Glutamatergic neuron (in vitro differentiated cells): ENCODE results near the gene HTT-AS. TPM values are rescaled to one million over a fixed set of nuclear protein-coding genes. Genes with fewer than 3 reads are reported as not detected.

Experiments used
- DNase-seq: peaks from one replicate; pipeline ENCODE4 v3.0.0; 2022
- H3K27ac Mint-ChIP-seq: one replicate; pipeline ENCODE4 v1.8.0; 2020; ENCODE audit warnings: mild to moderate bottlenecking, mixed read lengths, inconsistent platforms; ENCODE audit not compliant: unreplicated experiment
- H3K27me3 Mint-ChIP-seq: one replicate; pipeline ENCODE4 v1.8.0; 2020; ENCODE audit warnings: mild to moderate bottlenecking, moderate library complexity, mixed read lengths, inconsistent platforms; ENCODE audit not compliant: unreplicated experiment
- H3K36me3 Mint-ChIP-seq: one replicate; pipeline ENCODE4 v1.8.0; 2020; ENCODE audit warnings: mild to moderate bottlenecking, mixed read lengths, inconsistent platforms; ENCODE audit not compliant: unreplicated experiment
- H3K4me1 Mint-ChIP-seq: one replicate; pipeline ENCODE4 v1.8.0; 2020; ENCODE audit warnings: mild to moderate bottlenecking, low read depth, mixed read lengths, inconsistent platforms; ENCODE audit not compliant: unreplicated experiment
- H3K4me3 Mint-ChIP-seq: one replicate; pipeline ENCODE4 v1.8.0; 2020; ENCODE audit warnings: mild to moderate bottlenecking, mixed read lengths, inconsistent platforms; ENCODE audit not compliant: unreplicated experiment
- H3K9me3 Mint-ChIP-seq: one replicate; pipeline ENCODE4 v1.8.0; 2020; ENCODE audit warnings: mild to moderate bottlenecking, moderate library complexity, mixed read lengths, inconsistent platforms; ENCODE audit not compliant: unreplicated experiment
- total RNA-seq: library from RNA; stranded (reverse); fragmentation: NEBNext Ultra II Directional; extraction: Animal tissue kit (Norgen Biotek cat#: 25700); gene quantifications from one replicate; pipeline ENCODE4 v1.2.1, GENCODE V29; 2021; ENCODE audit not compliant: unreplicated experiment
- TF ChIP-seq, protein P1 (sequence below): fragments of 200-600 bp; sonication (generic); IDR thresholded peaks from one replicate; pipeline ENCODE4 v1.5.0; 2021; ENCODE audit not compliant: partially characterized antibody, unreplicated experiment

HTT-AS gene
- total RNA-seq, 1 donor from 2014 or later = not detected

- Mint-ChIP-seq H3K4me1 (peaks cover 23% of the 10 kb centered on the region), H3K4me3 (no peak overlapping the region), H3K9me3 (peaks cover 1% of the 10 kb centered on the region), H3K27me3 (peaks cover 4% of the 10 kb centered on the region), H3K27ac (no peak overlapping the region), H3K36me3 (no peaks in the 10 kb centered on the region)
- DNase-seq = no peak
- TF ChIP-seq, protein P1, sequence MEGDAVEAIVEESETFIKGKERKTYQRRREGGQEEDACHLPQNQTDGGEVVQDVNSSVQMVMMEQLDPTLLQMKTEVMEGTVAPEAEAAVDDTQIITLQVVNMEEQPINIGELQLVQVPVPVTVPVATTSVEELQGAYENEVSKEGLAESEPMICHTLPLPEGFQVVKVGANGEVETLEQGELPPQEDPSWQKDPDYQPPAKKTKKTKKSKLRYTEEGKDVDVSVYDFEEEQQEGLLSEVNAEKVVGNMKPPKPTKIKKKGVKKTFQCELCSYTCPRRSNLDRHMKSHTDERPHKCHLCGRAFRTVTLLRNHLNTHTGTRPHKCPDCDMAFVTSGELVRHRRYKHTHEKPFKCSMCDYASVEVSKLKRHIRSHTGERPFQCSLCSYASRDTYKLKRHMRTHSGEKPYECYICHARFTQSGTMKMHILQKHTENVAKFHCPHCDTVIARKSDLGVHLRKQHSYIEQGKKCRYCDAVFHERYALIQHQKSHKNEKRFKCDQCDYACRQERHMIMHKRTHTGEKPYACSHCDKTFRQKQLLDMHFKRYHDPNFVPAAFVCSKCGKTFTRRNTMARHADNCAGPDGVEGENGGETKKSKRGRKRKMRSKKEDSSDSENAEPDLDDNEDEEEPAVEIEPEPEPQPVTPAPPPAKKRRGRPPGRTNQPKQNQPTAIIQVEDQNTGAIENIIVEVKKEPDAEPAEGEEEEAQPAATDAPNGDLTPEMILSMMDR = no peak
These were observed 43.6 kb downstream of the HTT-AS start for GRCh38 chr4:3030566-3031356.

- H3K9me3 Mint-ChIP-seq = peaks cover 1% of the 10 kb centered on the region
- peaks cover 23% of the 10 kb centered on the region for H3K4me1 Mint-ChIP-seq
- H3K27ac Mint-ChIP-seq = no peak overlapping the region
- H3K27me3 Mint-ChIP-seq = peaks cover 3% of the 10 kb centered on the region
- no peak for DNase-seq
- TF ChIP-seq, protein P1 = no peak
- no peak overlapping the region for H3K4me3 Mint-ChIP-seq
- H3K36me3 Mint-ChIP-seq = no peaks in the 10 kb centered on the region
These were observed 44.9 kb downstream of the HTT-AS start for GRCh38 chr4:3029464-3029863.

- H3K36me3 Mint-ChIP-seq = peaks cover 10% of the 10 kb centered on the region
- no peak for DNase-seq
These were observed 47.8 kb downstream of the HTT-AS start for GRCh38 chr4:3026540-3026939.

DNA sequence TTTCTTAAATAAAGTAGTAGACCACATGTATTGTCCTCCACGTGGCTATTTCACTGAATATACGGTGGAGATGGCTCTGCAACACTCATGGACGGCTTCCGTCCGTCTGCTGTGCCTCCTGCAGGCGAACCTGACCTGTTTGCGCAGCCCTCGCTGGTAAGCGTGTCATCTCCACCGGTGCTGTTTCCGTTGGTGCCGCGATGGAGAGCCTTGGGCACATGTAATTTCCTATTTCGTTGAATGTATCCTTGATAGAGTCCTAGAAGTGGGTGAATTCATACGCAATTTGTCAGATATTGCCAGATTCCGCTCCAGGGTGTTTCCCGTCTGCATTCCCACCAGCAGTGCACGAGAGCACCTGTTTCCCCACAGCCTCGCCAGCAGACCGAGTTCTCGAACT is 48.5 kb downstream of the HTT-AS start:
- H3K4me1 Mint-ChIP-seq = peaks cover 4% of the 10 kb centered on the region

More at GRCh38 chr4:3026540-3026939, 47.8 kb downstream of the HTT-AS start:
- Mint-ChIP-seq H3K4me3 (no peak overlapping the region), H3K27ac (no peak overlapping the region), H3K4me1 (peaks cover 7% of the 10 kb centered on the region), H3K27me3 (peaks cover 2% of the 10 kb centered on the region), H3K9me3 (peaks cover 8% of the 10 kb centered on the region)
- TF ChIP-seq, protein P1 = no peak

GRCh38 chr4:3022651-3023050 is 51.7 kb downstream of the HTT-AS start:
- no peak for DNase-seq
- H3K4me3 Mint-ChIP-seq = no peak overlapping the region
- peaks cover 8% of the 10 kb centered on the region for H3K9me3 Mint-ChIP-seq
- H3K36me3 Mint-ChIP-seq = peaks cover 15% of the 10 kb centered on the region
- TF ChIP-seq, protein P1 = no peak
- peaks cover under 1% of the 10 kb centered on the region for H3K4me1 Mint-ChIP-seq
- peaks cover 3% of the 10 kb centered on the region for H3K27me3 Mint-ChIP-seq
- no peak overlapping the region for H3K27ac Mint-ChIP-seq

More for the DNA sequence above, 48.5 kb downstream of the HTT-AS start:
- H3K27me3 Mint-ChIP-seq = peaks cover 2% of the 10 kb centered on the region
- no peak for DNase-seq
- H3K9me3 Mint-ChIP-seq = peaks cover 8% of the 10 kb centered on the region
- TF ChIP-seq, protein P1 = no peak
- no peak overlapping the region for H3K27ac Mint-ChIP-seq
- H3K4me3 Mint-ChIP-seq = no peak overlapping the region
- H3K36me3 Mint-ChIP-seq = peaks cover 10% of the 10 kb centered on the region
